ENCODE measurements around the gene YES1.
"Not testable (repeated sequence)": the region's sequence is repeated elsewhere in the genome, so short reads cannot be mapped to it uniquely, and the experiment has no call there.

Gene YES1

DNA sequence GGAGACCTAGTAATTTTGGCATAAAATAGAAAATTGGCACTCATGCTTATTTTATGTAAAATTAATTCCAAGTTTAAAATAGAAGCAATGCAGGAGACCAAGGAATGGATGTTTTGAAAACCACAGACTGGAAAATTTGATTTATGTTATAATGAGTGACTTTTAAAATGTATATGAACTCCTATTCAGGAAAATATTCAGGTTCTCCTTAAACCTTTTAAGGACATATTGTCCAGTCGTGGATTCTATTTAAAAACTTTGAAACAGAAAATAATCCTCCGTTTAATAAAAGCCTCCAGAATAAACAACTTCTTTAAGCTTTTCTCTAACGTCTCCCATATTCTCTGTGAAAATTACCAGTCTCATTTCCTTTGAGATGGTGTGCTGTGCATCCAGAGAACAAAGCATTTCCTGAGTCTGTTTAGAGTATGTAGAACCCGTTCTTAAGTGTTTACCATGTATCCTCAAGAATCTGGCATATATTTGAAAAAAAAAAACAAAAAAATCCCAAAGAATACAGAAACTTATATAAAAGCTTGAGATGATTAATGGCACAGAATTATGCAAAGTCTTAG, 8.6 kb upstream of the YES1 start:
- no peak for DNase-seq

- no peak for DNase-seq
These were observed 4.8 kb upstream of the YES1 start for GRCh38 chr18:816869-817268.

DNA sequence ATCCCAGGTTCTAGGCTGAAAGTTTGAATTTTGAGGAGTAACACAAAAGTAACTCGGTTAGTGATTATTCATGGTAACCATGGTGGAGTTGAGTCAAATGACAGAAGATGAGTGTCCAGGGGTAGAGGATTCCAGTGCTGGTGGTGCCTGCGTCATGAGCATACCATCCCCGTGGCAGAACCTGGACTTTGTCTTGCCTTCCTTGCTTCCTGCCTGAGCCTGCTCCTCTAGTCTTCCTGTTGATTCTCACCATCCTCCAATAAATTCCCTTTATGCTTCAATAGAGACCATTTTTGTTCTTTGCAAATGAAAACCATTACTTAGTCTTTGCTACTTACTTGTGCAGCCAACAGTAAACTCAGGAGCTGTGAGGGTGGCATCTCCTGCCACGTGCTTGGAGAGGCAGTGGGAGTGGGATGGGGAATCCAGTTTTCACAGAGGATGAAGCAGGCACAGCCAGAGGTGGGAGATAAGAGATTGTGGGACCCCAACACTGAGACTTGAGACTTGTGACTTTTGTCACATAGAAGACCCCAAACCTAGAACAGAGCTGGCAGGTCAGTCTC, 4.1 kb upstream of the YES1 start:
- DNase-seq: no peak

DNA sequence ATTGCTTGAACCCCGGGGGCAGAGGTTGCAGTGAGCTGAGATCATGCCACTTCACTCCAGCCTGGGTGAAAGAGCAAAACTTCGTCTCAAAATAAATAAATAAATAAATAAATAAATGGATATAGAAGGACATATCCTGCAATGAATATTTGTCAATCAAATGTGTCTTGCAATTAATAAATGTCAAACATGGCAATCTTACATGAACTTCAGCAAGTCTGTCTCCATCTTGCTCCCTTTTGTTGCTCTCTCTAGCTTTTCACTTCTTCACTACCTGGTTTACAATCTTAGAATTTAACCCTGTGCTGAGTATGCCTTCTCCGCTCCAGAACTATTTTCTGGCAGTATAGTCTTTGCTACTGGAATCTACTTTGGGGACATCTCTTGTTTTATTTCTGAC, 3.3 kb upstream of the YES1 start:
- no peak for DNase-seq

- no peak for DNase-seq
These were observed 2.5 kb upstream of the YES1 start for GRCh38 chr18:814300-815084.

DNA sequence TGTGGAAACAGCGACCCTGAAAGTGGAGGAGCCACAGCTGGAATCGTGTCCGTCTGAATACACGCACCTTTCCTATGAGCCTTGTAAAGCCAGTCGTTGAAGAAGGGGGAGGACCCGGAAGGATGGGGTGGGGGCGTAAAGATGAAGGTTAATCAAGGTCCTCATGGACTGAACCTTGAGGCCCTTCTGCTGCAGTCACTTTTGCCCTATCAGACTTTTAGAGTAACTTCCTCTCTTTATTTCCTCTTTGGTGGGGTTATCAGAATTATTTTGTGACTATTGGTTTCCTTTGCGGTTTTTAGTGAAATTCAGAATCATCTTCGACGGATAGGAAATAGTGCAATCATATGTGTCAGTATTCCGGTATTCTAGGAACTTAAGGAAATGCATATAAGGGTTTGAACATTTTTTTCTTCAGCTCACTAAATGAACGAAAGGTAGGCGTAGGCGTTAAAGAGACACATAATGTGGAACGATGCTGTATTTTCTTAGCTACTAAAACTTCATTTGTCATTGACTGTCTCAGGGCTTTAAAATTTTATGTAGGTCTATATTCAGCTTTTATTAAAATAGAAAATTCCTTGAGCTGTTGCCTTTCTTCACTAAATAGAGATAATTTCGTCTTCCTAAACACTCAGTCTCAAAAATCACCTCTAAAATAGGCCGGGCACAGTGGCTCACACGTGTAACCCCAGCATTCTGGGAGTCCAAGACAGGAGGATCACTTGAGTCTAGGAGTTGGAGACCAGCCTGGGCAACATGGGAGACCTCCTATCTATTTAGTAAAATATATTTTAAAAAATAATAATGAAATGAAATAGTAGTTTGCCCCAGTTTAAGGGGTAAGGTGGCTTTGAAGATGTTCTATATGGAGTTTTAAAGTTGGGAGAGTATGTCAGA, 1.4 kb upstream of the YES1 start:
- DNase-seq: no peak

- peak; percentile 45 to 50 for DNase-seq
These were observed 532 bp upstream of the YES1 start for GRCh38 chr18:812376-813171.

GRCh38 chr18:811182-811891, 705 bp downstream of the YES1 start:
- no peak for DNase-seq

GRCh38 chr18:809985-810642, 1.9 kb downstream of the YES1 start:
- no peak for DNase-seq

DNA sequence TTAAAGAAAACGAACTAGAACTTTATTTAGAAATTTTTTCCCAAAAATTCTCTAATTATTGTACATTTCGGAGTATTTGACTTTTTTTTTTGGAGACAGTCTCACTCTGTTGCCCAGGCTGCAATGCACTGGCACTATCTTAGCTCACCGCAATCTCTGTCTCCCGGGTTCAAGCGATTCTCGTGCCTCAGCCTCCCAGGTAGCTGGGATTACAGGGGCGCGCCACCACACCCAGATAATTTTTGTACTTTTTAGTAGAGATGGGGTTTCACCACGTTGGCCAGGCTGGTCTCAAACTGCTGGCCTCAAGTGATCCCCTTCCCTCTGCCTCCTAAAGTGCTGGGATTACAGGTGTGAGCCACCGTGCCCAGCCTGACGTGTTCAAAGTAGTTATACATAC, 2.8 kb downstream of the YES1 start:
- not testable (repeated sequence) for DNase-seq

DNA sequence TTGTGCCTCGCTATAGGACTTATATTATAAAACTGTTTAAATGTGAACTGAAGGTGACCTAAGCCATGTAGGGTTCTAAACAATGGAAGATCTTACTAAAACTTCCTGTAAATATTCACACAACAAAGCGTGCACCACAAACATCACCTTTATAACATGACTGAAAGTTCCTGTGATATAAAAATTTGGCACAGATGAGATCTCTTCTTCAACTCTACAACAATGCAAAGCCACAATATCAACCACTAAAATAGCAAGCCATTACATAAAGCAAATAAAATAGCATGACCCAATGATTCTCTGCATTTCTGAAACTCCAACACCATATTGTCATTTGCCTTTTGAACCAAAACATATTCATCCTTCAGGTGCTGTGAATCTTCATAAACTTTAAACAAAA, 3.5 kb downstream of the YES1 start:
- no peak for DNase-seq

DNA sequence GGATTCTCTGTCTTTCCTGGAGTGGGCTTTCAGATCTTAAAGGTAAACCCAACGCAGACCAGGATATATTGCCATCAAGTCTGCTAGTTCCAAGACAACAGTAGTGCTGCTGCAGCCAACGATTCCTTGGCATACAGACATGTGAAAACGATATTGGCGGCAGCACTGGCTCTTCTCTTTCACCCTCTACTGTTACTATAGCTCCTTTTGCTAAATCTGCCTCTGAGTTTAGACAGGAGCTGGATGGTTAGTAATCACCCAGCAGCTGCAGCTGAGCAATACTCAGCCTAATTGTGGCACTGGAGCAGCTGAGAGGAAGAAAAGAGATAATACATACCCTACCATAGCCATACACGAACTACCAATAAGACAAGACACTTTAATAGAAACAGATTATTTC, 4.0 kb downstream of the YES1 start:
- no peak for DNase-seq

GRCh38 chr18:805755-806110, 6.3 kb downstream of the YES1 start:
- DNase-seq: no peak

- no peak for DNase-seq
These were observed 6.9 kb downstream of the YES1 start for GRCh38 chr18:805008-805754.

DNA sequence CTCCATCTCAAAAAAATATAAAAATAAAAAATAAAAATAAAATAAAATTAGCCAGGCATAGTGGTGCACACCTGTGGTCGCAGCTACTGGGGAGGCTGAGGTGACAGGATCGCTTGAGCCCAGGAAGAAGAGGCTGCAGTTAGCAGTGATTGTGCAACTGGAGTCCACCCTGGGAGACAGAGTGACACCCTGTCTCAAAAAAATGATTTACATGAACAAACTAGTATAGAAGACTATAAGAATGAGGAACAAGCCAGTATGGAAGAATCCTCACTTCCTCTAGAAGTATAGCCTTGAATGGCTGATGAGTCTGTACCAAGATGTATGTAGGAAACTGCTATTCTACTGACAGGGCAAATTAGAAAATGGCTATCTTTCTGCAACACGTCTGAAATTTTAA, 10.9 kb downstream of the YES1 start:
- no peak for DNase-seq

DNA sequence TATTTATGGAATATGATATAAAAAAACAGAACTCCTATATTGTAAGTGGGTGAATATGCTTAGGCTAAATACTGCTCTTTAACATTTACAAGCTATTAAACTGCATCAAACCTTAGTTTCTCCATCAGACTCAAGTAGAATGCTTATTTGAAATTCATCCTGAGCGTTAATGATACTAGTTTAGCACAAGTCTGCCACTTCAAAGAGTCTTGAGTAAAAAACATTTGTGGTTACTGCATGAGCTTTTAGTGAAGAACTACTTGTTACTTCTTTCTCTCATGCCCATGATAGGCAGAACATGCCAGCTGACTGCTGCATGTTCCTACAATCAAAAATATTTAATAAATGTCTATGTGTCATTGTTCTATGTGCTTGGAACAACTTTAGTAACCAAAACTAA, 12.1 kb downstream of the YES1 start:
- no peak for DNase-seq

- not testable (repeated sequence) for DNase-seq
These were observed 16.7 kb downstream of the YES1 start for GRCh38 chr18:795383-795782.

GRCh38 chr18:789397-789796, 22.6 kb downstream of the YES1 start:
- DNase-seq: no peak

DNA sequence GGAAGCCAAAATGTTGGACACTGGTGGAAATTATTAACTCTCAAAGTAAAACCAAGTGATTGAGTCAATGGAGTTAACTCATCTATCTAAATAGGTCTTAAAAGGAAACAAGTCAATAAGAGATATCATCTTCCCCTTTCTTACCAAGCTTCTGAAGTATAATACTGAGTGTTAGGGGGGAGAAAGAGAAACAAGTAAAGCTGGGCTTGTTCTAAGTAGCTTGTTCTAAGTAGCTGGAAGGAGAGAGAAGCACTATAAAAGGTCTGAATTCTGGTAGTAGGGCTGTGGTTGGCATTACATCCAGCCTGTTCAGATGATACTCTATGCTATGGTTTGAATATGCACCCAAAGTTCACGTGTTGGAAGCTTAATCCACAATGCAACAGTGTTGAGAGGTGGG, 26.8 kb downstream of the YES1 start:
- no peak for DNase-seq

DNA sequence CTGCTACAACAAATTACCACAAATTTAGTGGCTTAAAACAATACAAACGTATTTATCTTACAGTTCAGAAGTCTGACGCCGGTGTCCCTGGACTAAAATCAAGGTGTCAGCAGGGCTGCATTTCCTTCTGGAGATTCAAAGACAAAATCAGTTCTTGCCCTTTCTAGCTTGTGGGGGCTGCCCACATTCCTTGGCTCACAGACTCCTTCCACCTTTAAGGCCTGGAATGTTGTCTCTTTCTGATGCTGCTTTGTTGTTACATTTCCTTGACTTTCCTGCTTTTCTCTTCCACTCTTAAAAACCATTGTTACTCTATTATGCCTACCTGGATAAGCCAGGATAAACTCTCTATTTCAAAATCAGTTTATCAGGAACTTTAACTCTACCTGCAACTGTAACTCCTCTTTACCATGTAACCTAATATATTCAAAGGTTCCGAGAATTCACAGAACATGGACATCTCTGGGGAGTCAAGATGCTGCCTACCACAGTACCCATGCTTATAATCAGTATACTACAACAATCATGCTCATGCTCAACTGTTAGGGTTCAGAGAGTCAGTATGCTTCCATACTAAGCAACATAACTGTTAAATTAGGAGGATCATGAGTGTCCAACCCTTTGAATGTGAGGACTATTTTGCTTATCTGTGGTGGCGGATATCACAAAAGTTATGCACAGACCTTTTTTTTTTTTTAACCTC, 27.4 kb downstream of the YES1 start:
- no peak for DNase-seq

All from SW 1271 (cell line).